GM19239 (cell line): ENCODE results near the gene FAM228A.
"Not testable (repeated sequence)": the region's sequence is repeated elsewhere in the genome, so short reads cannot be mapped to it uniquely, and the experiment has no call there.

Source experiments
- DNase-seq: peaks from one replicate; pipeline ENCODE4 v3.0.0; 2011; ENCODE audit warnings: low spot score; ENCODE audit not compliant: insufficient read length
- FAIRE-seq: peaks from 2 replicates; lab custom pipeline; 2011; peaks lifted over from hg19 to GRCh38; lab: Jason Lieb, UNC

FAM228A gene

GRCh38 chr2:24174851-24175277, at the start of gene FAM228A:
FAM228A (plus strand) TSS chr2:24175053; CDS start chr2:24175481, 428 bp downstream.
- no peak for FAIRE-seq
- DNase-seq: no peak

GRCh38 chr2:24125956-24126355, 48.9 kb upstream of the FAM228A start:
- FAIRE-seq: no peak

GRCh38 chr2:24132543-24132942, 42.3 kb upstream of the FAM228A start:
- no peak for FAIRE-seq
- no peak for DNase-seq

More at GRCh38 chr2:24125956-24126355, 48.9 kb upstream of the FAM228A start:
- DNase-seq: no peak

- not testable (repeated sequence) for DNase-seq, FAIRE-seq
These were observed 34.5 kb upstream of the FAM228A start for GRCh38 chr2:24140305-24140704.

GRCh38 chr2:24147364-24147763, 27.5 kb upstream of the FAM228A start:
- FAIRE-seq: peak; percentile 23
- no peak for DNase-seq

- no peak for DNase-seq
These were observed 22.2 kb upstream of the FAM228A start for GRCh38 chr2:24152413-24153197.

GRCh38 chr2:24153478-24153877, 21.4 kb upstream of the FAM228A start:
- no peak for DNase-seq
- FAIRE-seq: no peak

More at GRCh38 chr2:24152413-24153197, 22.2 kb upstream of the FAM228A start:
- FAIRE-seq: no peak

GRCh38 chr2:24158131-24158530, 16.7 kb upstream of the FAM228A start:
- FAIRE-seq: no peak
- no peak for DNase-seq

GRCh38 chr2:24159708-24160107, 15.1 kb upstream of the FAM228A start:
- DNase-seq (no peak), FAIRE-seq (no peak)

- DNase-seq: no peak
- FAIRE-seq: no peak
These were observed 14.1 kb upstream of the FAM228A start for GRCh38 chr2:24160761-24161160.

GRCh38 chr2:24162494-24162893, 12.4 kb upstream of the FAM228A start:
- DNase-seq (no peak), FAIRE-seq (no peak)

- FAIRE-seq (no peak), DNase-seq (no peak)
These were observed 11.7 kb upstream of the FAM228A start for GRCh38 chr2:24163186-24163585.

GRCh38 chr2:24163601-24164000, 11.3 kb upstream of the FAM228A start:
- FAIRE-seq (no peak), DNase-seq (no peak)

- FAIRE-seq (peak; percentile 82), DNase-seq (peak; percentile 40)
These were observed 10.4 kb upstream of the FAM228A start for GRCh38 chr2:24164416-24164973.

- FAIRE-seq (no peak), DNase-seq (no peak)
These were observed 5.8 kb upstream of the FAM228A start for GRCh38 chr2:24169023-24169422.

GRCh38 chr2:24175631-24176187, 856 bp downstream of the FAM228A start:
- FAIRE-seq (no peak), DNase-seq (no peak)

GRCh38 chr2:24176326-24176725, 1.5 kb downstream of the FAM228A start:
- no peak for DNase-seq
- no peak for FAIRE-seq

- DNase-seq: no peak
- no peak for FAIRE-seq
These were observed 4.8 kb downstream of the FAM228A start for GRCh38 chr2:24179683-24180082.

GRCh38 chr2:24181849-24182248, 7.0 kb downstream of the FAM228A start:
- FAIRE-seq: no peak

GRCh38 chr2:24182507-24182906, 7.7 kb downstream of the FAM228A start:
- FAIRE-seq: no peak

More at GRCh38 chr2:24181849-24182248, 7.0 kb downstream of the FAM228A start:
- no peak for DNase-seq

GRCh38 chr2:24183366-24184069, 8.7 kb downstream of the FAM228A start:
- no peak for DNase-seq
- FAIRE-seq: no peak

More at GRCh38 chr2:24182507-24182906, 7.7 kb downstream of the FAM228A start:
- DNase-seq: no peak
